Colonic mucosa (tissue), 4 donors: ENCODE data around the gene PAQR4. TPM values are rescaled to one million over a fixed set of nuclear protein-coding genes. Genes with fewer than 3 reads are reported as not detected.

Experiments used
- DNase-seq: peaks from one replicate; pipeline ENCODE4 v3.0.0-alpha.2; 2020
- H3K27ac ChIP-seq: fragments of 200-600 bp; one replicate; pipeline ENCODE4 v1.8.0; 2021
- H3K27me3 ChIP-seq: fragments of 200-600 bp; one replicate; pipeline ENCODE4 v1.8.0; 2021
- H3K36me3 ChIP-seq: fragments of 200-600 bp; one replicate; pipeline ENCODE4 v1.8.0; 2021
- H3K4me1 ChIP-seq: fragments of 200-600 bp; one replicate; pipeline ENCODE4 v1.8.0; 2021; ENCODE audit warnings: mild to moderate bottlenecking
- H3K4me3 ChIP-seq: fragments of 200-600 bp; one replicate; pipeline ENCODE4 v1.8.0; 2021
- H3K9ac ChIP-seq, 2 donors: one replicate each; pipeline ENCODE4 v1.7.0; 2013; ENCODE audit warnings: control low read depth in 2 of 2, low read depth in 2 of 2, low read length in 2 of 2
- H3K9me3 ChIP-seq: fragments of 200-600 bp; one replicate; pipeline ENCODE4 v1.8.0; 2021
- intact Hi-C: fragments of 100-400 bp; cut with DNase I; formaldehyde crosslinking; loops from one replicate; pipeline ENCODE4 v1.14.1; 2022
- total RNA-seq, 2 donors: library from RNA; stranded (reverse); fragmentation: NEBNext Ultra II Directional in 1 of 2; extraction: Animal tissue kit (Norgen Biotek cat#: 25700) in 1 of 2; gene quantifications; one replicate each; pipeline ENCODE4 v1.2.1, GENCODE V29; 2021
- TF ChIP-seq, protein P1 (sequence below): fragments of 200-600 bp; IDR thresholded peaks from one replicate; pipeline ENCODE4 v1.8.0; 2022; ENCODE audit warnings: antibody characterized with exemption, mild to moderate bottlenecking
- donor health status: healthy.
- donor health status: DM: no; HTN: no; CAD: no.
- donor health status: DM: no; HTN: no; CAD: no.

Gene PAQR4
- total RNA-seq, 2 donors from 2014 or later, result 14.0 to 42.3 TPM

DNA sequence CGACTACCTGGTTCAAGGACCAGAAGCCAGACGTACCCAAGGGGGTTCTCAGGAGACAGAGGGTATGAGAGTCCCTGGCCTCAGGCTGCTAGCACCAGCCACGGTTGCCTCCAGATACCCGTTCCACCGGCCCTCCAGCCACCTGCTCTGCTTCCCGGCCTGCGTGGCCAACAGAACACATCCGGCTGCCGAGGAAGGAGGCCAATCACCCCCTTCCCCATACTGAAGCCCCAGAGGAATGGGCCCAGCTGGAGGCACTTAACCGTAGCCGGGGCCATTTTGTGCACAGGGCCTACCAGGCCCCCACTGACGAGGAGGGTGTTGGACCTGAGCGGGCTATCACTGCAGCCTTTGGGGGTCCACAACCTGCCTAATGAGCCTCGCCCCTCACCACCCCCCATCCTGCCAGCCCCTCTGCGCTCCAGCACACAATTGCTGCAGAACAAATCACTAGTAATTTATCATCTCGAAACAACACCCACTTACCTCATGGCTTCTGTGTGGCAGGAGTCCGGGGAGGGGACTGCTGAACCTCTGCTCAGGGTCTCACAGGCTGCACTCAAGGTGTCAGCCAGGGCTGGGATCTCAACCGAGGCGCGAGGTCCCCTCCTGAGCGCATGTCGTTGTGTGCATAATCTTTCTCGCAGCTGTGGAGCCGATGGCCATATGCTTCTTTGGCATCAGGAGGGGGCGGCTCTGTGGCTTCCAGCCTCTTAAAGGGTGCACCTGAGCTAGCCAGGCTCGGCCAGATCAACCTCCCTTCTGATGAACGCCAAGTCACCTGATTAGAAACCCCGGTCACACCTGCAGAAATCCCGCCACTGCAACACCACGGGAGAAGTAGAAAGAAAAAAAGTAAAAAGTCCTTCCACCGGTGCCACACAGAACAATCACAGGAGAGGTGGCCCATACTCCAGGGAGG, 15.2 kb upstream of the PAQR4 start:
- Histone ChIP-seq H3K27ac (no peak overlapping the region), H3K36me3 (no peaks in the 10 kb centered on the region), H3K4me1 (peaks cover 5% of the 10 kb centered on the region), H3K4me3 (peak overlapping the region; percentile 24), H3K9ac (no peak overlapping the region), H3K9me3 (no peaks in the 10 kb centered on the region), H3K27me3 (no peaks in the 10 kb centered on the region)
- TF ChIP-seq, protein P1, sequence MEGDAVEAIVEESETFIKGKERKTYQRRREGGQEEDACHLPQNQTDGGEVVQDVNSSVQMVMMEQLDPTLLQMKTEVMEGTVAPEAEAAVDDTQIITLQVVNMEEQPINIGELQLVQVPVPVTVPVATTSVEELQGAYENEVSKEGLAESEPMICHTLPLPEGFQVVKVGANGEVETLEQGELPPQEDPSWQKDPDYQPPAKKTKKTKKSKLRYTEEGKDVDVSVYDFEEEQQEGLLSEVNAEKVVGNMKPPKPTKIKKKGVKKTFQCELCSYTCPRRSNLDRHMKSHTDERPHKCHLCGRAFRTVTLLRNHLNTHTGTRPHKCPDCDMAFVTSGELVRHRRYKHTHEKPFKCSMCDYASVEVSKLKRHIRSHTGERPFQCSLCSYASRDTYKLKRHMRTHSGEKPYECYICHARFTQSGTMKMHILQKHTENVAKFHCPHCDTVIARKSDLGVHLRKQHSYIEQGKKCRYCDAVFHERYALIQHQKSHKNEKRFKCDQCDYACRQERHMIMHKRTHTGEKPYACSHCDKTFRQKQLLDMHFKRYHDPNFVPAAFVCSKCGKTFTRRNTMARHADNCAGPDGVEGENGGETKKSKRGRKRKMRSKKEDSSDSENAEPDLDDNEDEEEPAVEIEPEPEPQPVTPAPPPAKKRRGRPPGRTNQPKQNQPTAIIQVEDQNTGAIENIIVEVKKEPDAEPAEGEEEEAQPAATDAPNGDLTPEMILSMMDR, result no peak
- DNase-seq, result no peak
- intact Hi-C loops, result no loop called here

DNA sequence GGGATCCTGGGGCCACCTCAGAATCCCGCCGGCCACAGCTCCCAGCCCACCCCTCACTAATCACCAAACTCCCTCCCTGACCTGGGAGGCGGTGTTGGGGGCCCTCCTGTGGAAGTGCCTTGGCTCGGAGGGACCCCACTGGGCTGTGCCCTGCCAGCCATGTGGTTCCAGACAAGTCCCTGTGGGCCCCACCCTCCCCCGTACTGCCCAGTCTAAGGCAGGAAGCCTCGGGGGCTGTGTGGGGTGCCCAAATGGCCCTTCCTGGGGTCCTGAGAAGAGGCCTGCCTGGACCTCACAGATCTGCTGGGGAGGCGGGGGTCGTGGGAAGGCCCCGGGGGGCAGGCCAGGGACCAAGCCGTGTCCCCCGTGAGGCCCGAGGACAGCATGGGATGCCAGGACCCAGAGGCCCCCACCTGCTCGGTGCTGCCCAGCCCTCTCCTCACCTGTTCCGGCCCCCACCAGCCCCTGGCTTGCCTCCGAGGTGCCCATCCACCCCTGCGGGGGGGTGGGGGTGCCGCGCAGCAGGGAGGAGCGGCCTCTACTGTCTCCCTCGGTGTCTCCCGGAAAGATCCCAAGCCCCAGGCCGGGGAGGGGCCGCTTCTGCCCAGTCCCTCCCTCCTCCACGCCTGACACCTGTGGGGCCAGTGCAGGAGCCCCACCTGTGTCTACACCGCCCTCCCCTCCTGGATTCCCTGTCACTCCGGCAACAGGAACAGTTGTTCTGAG, 14.3 kb upstream of the PAQR4 start:
- Histone ChIP-seq H3K36me3 (no peaks in the 10 kb centered on the region), H3K4me1 (peaks cover 5% of the 10 kb centered on the region), H3K9ac (no peak overlapping the region), H3K27ac (no peak overlapping the region), H3K27me3 (no peaks in the 10 kb centered on the region), H3K4me3 (peak overlapping the region; percentile 24), H3K9me3 (no peaks in the 10 kb centered on the region)
- intact Hi-C loops, result no loop called here
- TF ChIP-seq, protein P1, result no peak
- peak; percentile 60 for DNase-seq

DNA sequence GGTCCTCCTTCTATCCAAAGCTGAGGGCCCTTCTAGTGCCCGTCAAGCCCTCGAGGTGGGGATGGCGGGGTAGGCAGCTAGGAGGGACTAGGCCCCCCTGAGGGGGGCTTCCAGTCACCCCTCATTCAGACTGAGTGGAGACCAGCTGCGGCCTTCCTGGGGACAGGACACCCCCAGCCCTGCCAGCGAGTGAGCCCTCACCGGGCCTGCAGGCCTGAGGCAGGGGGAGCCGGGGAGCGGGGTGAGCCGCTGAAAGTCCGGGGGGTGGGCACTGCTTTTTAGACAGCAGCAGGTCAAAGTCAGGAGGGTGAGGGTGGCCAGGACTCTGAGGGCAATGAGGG, 13.7 kb upstream of the PAQR4 start:
- TF ChIP-seq, protein P1, result no peak
- H3K27me3 ChIP-seq, result no peaks in the 10 kb centered on the region
- H3K27ac ChIP-seq, result peak overlapping the region; percentile 22
- H3K9me3 ChIP-seq, result no peaks in the 10 kb centered on the region
- H3K4me3 ChIP-seq, result no peak overlapping the region
- H3K4me1 ChIP-seq, result peaks cover 5% of the 10 kb centered on the region
- DNase-seq, result no peak
- H3K36me3 ChIP-seq, result no peaks in the 10 kb centered on the region
- intact Hi-C loops, result no loop called here
- H3K9ac ChIP-seq, result no peak overlapping the region

DNA sequence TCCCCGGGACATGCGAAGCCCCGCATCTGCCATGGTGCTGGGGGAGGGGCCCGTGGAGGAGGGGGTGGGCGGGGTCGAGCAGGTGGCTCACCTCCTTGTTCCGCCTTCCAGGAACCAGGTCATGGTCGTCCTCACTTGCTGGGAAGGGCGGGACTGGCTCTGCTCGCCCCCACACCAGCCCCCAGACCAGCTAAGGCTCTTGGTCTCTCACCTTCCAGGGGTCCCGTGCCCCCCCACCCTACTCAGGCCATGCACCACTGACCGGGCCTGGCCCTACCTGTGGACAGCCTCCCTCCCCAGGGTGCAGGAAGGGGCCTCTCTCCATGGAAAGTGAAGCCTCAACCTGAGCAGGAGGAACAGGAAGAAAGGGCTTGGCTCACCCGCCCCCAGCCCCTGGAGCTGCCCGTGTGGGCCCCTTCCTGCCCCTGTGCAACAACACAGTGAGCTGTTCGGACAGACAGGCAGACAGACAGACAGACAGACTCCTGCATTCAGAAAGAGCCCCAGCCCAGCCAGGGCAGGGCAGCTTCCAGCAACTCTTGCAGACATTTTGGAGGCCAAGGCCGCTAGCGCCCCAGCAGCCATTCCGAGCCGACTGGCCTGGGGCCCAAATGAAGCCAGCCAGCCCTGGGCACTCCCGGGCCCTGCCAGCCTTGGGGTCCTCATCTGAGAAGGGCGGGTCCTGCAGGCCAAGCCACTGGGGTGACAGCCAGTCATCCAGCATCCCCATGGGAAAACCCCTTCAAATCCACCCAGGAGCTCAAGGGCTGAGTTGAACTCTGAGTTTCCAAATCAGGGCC, 13.2 kb upstream of the PAQR4 start:
- no peak for DNase-seq
- TF ChIP-seq, protein P1, result no peak

DNA sequence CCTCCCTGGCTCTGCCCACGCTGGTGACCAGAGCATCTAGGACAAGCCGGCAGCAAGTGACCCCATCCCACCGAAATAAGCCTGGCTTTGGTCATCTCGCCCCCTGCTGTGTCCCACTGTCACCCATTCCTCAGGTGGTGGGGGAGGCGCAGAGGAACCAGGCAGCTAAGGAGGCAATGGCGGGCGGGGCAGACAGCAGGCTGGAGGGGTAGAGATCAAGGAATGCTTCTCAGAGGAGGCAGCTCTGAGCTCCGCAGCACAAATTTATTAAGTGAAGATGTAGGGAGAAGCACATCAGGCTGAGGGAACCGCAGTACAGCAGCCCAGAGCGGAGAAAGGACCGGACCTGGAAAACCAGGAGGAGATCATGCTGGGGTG, 12.6 kb upstream of the PAQR4 start:
- no peaks in the 10 kb centered on the region for H3K9me3 ChIP-seq
- H3K27ac ChIP-seq, result no peak overlapping the region
- H3K36me3 ChIP-seq, result no peaks in the 10 kb centered on the region
- TF ChIP-seq, protein P1, result no peak
- H3K27me3 ChIP-seq, result peaks cover 1% of the 10 kb centered on the region
- peaks cover 5% of the 10 kb centered on the region for H3K4me1 ChIP-seq
- H3K9ac ChIP-seq, result no peak overlapping the region
- DNase-seq, result no peak
- intact Hi-C loops, result no loop called here
- no peak overlapping the region for H3K4me3 ChIP-seq

More for the DNA sequence above, 13.2 kb upstream of the PAQR4 start:
- Histone ChIP-seq H3K27ac (no peak overlapping the region), H3K9ac (no peak overlapping the region), H3K4me1 (peaks cover 5% of the 10 kb centered on the region), H3K36me3 (no peaks in the 10 kb centered on the region), H3K9me3 (no peaks in the 10 kb centered on the region), H3K27me3 (no peaks in the 10 kb centered on the region), H3K4me3 (no peak overlapping the region)
- intact Hi-C loops, result no loop called here
